Muscle layer of duodenum (tissue), 2 donors: ENCODE results near the gene EMILIN3.

Source experiments
- H3K27ac ChIP-seq: one replicate; pipeline ENCODE4 v1.7.0; 2013; ENCODE audit warnings: mild to moderate bottlenecking, low read length
- H3K27me3 ChIP-seq: one replicate; pipeline ENCODE4 v1.7.0; 2013; ENCODE audit warnings: low read depth, mild to moderate bottlenecking, control low read depth, low read length
- H3K36me3 ChIP-seq, 2 donors: one replicate each; pipeline ENCODE4 v1.7.0; 2013; ENCODE audit warnings: low read length in 2 of 2, control low read depth in 1 of 2, mild to moderate bottlenecking in 1 of 2; ENCODE audit not compliant: insufficient read depth in 2 of 2, control insufficient read depth in 1 of 2
- H3K4me1 ChIP-seq, 2 donors: one replicate each; pipeline ENCODE4 v1.7.0; 2013; ENCODE audit warnings: low read length in 2 of 2, mild to moderate bottlenecking in 2 of 2, control low read depth in 1 of 2, moderate library complexity in 1 of 2; ENCODE audit not compliant: insufficient read depth in 2 of 2, control insufficient read depth in 1 of 2
- H3K4me3 ChIP-seq, 2 donors: one replicate each; pipeline ENCODE4 v1.7.0; 2013; ENCODE audit warnings: low read length in 2 of 2, low read depth in 1 of 2, mild to moderate bottlenecking in 1 of 2
- H3K9me3 ChIP-seq, 2 donors: one replicate each; pipeline ENCODE4 v1.7.0; 2013; ENCODE audit warnings: low read length in 2 of 2, control low read depth in 1 of 2, mild to moderate bottlenecking in 1 of 2; ENCODE audit not compliant: control insufficient read depth in 1 of 2
- donor health status: healthy.

The EMILIN3 gene

GRCh38 chr20:41361757-41362747, 4.6 kb downstream of the EMILIN3 start:
- H3K27me3 ChIP-seq, result peaks cover 14% of the 10 kb centered on the region
- peaks cover 0 to 12% of the 10 kb centered on the region in 2 donors for H3K36me3 ChIP-seq
- H3K4me1 ChIP-seq, result peaks cover 0 to 11% of the 10 kb centered on the region in 2 donors
- no peaks in the 10 kb centered on the region for H3K9me3 ChIP-seq
- H3K27ac ChIP-seq, result no peak overlapping the region
- H3K4me3 ChIP-seq, result no peak overlapping the region

- Histone ChIP-seq H3K9me3 (no peaks in the 10 kb centered on the region), H3K4me1 (peaks cover 0 to 7% of the 10 kb centered on the region in 2 donors), H3K36me3 (peaks cover 0 to 17% of the 10 kb centered on the region in 2 donors), H3K4me3 (no peak overlapping the region), H3K27me3 (peaks cover 14% of the 10 kb centered on the region), H3K27ac (no peak overlapping the region)
Observed at GRCh38 chr20:41360831-41361756, 5.5 kb downstream of the EMILIN3 start.

GRCh38 chr20:41359541-41360011, 7.0 kb downstream of the EMILIN3 start:
- peaks cover 0 to 19% of the 10 kb centered on the region in 2 donors for H3K36me3 ChIP-seq
- no peaks in the 10 kb centered on the region for H3K4me1 ChIP-seq
- H3K27ac ChIP-seq, result no peak overlapping the region
- peaks cover 2% of the 10 kb centered on the region for H3K27me3 ChIP-seq
- no peaks in the 10 kb centered on the region for H3K9me3 ChIP-seq
- H3K4me3 ChIP-seq, result no peak overlapping the region

GRCh38 chr20:41358717-41359116, 7.9 kb downstream of the EMILIN3 start:
- H3K4me1 ChIP-seq, result no peaks in the 10 kb centered on the region
- peaks cover 4 to 19% of the 10 kb centered on the region in 2 donors for H3K36me3 ChIP-seq
- H3K27ac ChIP-seq, result no peak overlapping the region
- no peaks in the 10 kb centered on the region for H3K9me3 ChIP-seq
- H3K27me3 ChIP-seq, result no peaks in the 10 kb centered on the region
- H3K4me3 ChIP-seq, result no peak overlapping the region

GRCh38 chr20:41358230-41358629, 8.4 kb downstream of the EMILIN3 start:
- H3K9me3 ChIP-seq, result no peaks in the 10 kb centered on the region
- H3K27ac ChIP-seq, result no peak overlapping the region
- H3K27me3 ChIP-seq, result no peaks in the 10 kb centered on the region
- no peak overlapping the region for H3K4me3 ChIP-seq
- no peaks in the 10 kb centered on the region for H3K4me1 ChIP-seq
- H3K36me3 ChIP-seq, result peaks cover 5 to 19% of the 10 kb centered on the region in 2 donors

DNA sequence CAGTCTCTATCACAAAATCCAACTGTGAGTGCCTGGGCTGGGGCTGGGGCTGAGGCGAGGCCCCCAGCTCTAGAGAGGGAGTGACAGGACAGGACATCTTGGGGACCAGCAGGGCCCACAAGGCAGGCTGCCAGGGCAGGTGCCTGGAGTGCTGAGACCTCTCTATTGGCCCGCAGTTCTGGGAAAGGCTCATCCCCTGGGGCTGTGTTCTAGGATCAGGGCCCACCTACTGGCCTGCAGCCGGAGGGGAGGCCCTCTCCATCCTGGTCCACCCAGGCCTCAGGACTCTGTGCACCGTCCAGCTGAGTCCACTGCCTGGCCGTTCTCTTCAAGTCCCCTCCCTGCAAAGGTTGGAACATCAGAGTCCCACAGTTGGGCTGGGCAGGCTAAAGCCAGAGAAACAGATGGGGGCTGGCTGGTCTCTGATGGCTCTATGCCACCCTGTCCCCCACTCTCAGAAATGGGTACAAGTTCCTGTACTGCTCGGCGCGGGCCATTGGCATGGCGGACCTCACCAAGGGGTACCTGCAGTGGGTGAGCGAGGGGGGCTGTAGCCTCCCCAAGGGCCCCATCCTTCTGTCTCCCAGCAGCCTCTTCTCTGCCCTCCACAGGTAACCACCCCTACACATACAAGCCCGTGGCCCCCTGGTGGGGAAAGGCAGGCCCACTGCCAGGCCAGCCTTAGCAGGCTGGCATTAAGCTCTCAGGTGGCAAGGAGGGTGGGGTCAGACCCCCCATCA, 9.0 kb downstream of the EMILIN3 start:
- H3K4me1 ChIP-seq, result no peaks in the 10 kb centered on the region
- H3K4me3 ChIP-seq, result no peak overlapping the region
- peaks cover 8 to 19% of the 10 kb centered on the region in 2 donors for H3K36me3 ChIP-seq
- no peak overlapping the region for H3K27ac ChIP-seq
- no peaks in the 10 kb centered on the region for H3K27me3 ChIP-seq
- no peaks in the 10 kb centered on the region for H3K9me3 ChIP-seq

DNA sequence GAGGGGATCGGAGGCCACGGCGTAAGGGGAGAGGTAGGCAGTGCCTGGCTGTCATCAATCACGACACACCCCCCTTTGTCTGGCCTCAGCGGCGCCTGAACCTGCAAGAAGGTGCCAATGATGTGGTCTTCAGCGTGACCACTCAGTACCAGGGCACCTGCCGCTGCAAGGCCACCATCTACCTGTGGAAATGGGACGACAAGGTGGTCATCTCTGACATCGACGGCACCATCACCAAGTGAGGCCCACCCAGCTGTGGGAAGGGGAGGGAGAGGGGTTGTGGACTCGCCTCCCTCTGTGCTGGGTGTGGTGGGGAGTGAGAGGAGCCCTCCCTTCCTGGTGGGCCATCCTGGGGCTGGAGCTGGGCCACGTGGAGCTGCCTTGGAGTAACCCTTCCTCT, 9.7 kb downstream of the EMILIN3 start:
- Histone ChIP-seq H3K4me3 (no peak overlapping the region), H3K36me3 (peaks cover 10 to 23% of the 10 kb centered on the region in 2 donors), H3K27me3 (no peaks in the 10 kb centered on the region), H3K9me3 (no peaks in the 10 kb centered on the region), H3K27ac (no peak overlapping the region), H3K4me1 (no peaks in the 10 kb centered on the region)

- Histone ChIP-seq H3K4me3 (no peak overlapping the region), H3K4me1 (no peaks in the 10 kb centered on the region), H3K36me3 (peaks cover 11 to 23% of the 10 kb centered on the region in 2 donors), H3K27me3 (no peaks in the 10 kb centered on the region), H3K9me3 (no peaks in the 10 kb centered on the region), H3K27ac (no peak overlapping the region)
Observed at GRCh38 chr20:41355598-41356203, 10.9 kb downstream of the EMILIN3 start.

GRCh38 chr20:41355192-41355591, 11.4 kb downstream of the EMILIN3 start:
- Histone ChIP-seq H3K4me1 (no peaks in the 10 kb centered on the region), H3K4me3 (no peak overlapping the region), H3K36me3 (peaks cover 11 to 23% of the 10 kb centered on the region in 2 donors), H3K27me3 (no peaks in the 10 kb centered on the region), H3K9me3 (no peaks in the 10 kb centered on the region), H3K27ac (no peak overlapping the region)

GRCh38 chr20:41353530-41353929, 13.1 kb downstream of the EMILIN3 start:
- H3K27ac ChIP-seq, result no peak overlapping the region
- H3K27me3 ChIP-seq, result no peaks in the 10 kb centered on the region
- H3K9me3 ChIP-seq, result no peaks in the 10 kb centered on the region
- no peaks in the 10 kb centered on the region for H3K4me1 ChIP-seq
- H3K36me3 ChIP-seq, result peaks cover 11 to 26% of the 10 kb centered on the region in 2 donors
- no peak overlapping the region for H3K4me3 ChIP-seq
